Activated CD8-positive, alpha-beta T cell treated with anti-CD3 and anti-CD28 coated beads for 36 hours (primary cell): ENCODE measurements around the gene STAT5A. TPM values are rescaled to one million over a fixed set of nuclear protein-coding genes. Genes with fewer than 3 reads are reported as not detected.

ENCODE experiments used
- ATAC-seq: fragments of 200-7000 bp; cut with Tn5 transposase; one replicate; pipeline ENCODE4 v1.10.0; 2021; ENCODE audit warnings: mild to moderate bottlenecking, moderate library complexity
- CTCF ChIA-PET: fragments of 350-600 bp; sonication (Branson Sonifier 250); formaldehyde crosslinking; loops from one replicate; lab custom pipeline; 2021; ENCODE audit warnings: antibody characterized with exemption; lab: Charles Lee
- POLR2A ChIA-PET: fragments of 350-600 bp; sonication (Branson Sonifier 250); formaldehyde crosslinking; loops from one replicate; lab custom pipeline; 2021; ENCODE audit warnings: antibody characterized with exemption; lab: Charles Lee
- DNase-seq: peaks from one replicate; pipeline ENCODE4 v3.0.0-alpha.2; 2020
- H3K27ac Mint-ChIP-seq: one replicate; pipeline ENCODE4 v1.8.0; 2021; ENCODE audit warnings: mild to moderate bottlenecking, mixed read lengths
- H3K27me3 Mint-ChIP-seq: one replicate; pipeline ENCODE4 v1.8.0; 2021; ENCODE audit warnings: mixed read lengths
- H3K36me3 Mint-ChIP-seq: one replicate; pipeline ENCODE4 v1.8.0; 2021; ENCODE audit warnings: low read depth, mixed read lengths
- H3K4me1 Mint-ChIP-seq: one replicate; pipeline ENCODE4 v1.8.0; 2021; ENCODE audit warnings: low read depth, mixed read lengths
- H3K4me3 Mint-ChIP-seq: one replicate; pipeline ENCODE4 v1.8.0; 2021; ENCODE audit warnings: mild to moderate bottlenecking, moderate library complexity, mixed read lengths
- H3K9me3 Mint-ChIP-seq: one replicate; pipeline ENCODE4 v1.8.0; 2021; ENCODE audit warnings: mixed read lengths
- CTCF ChIP-seq: fragments of 200-600 bp; IDR thresholded peaks from one replicate; pipeline ENCODE4 v1.8.0; 2022; ENCODE audit warnings: antibody characterized with exemption, mild to moderate bottlenecking
- intact Hi-C: fragments of 100-400 bp; cut with micrococcal nuclease; formaldehyde crosslinking; loops from one replicate; pipeline ENCODE4 v1.10.0; 2022
- total RNA-seq, 2 experiments: library from RNA; stranded (reverse); gene quantifications; one replicate each; pipeline ENCODE4 v1.2.3, GENCODE V29; 2021

STAT5A gene
- total RNA-seq, 2 experiments from 2014 or later: 163 to 190 TPM

DNA sequence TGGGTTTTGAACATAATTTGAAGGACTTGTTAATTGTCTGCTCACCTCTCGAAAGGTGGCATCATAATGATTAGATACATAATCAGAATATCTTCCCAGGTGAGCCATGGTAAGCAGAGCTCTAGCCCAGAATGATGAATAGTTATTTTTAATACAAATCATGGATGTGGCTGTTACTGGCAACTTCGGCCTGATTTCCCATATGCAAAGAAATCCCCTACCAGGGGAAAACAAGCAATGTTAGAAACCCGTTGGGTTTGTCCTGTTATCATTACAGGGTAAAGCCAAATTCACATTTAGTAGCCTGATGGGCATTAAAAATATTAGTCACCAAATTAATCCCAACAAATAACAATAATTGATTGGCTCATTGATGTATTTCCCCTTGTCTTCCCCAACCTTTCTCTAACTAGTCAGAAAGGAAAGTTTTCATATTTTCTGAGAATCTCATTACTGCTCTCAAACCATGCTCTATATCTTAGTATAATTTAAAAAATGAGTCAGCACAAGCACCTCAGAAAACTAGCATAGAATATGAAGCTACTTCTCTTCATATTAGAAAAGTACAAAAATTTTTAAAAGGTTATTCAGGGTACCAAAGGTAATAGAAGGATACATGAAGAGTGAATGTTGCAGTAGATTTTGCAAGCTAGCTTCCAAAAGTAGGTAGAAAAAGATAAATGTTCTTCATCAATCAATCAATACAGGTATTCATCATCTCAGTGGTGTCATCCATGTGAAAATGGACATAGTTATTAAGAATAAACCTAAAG lies 17.1 kb upstream of the STAT5A start:
- no peaks in the 10 kb centered on the region for H3K27me3 Mint-ChIP-seq
- peak overlapping the region; percentile 96 for H3K27ac Mint-ChIP-seq
- peak overlapping the region; percentile 97 for H3K4me3 Mint-ChIP-seq
- peaks cover 67% of the 10 kb centered on the region for H3K4me1 Mint-ChIP-seq
- intact Hi-C loops: no loop called here
- no peaks in the 10 kb centered on the region for H3K9me3 Mint-ChIP-seq
- DNase-seq (no peak), ATAC-seq (peak; percentile 22)
- CTCF ChIA-PET: interaction anchor here (0.6 to 5.5 kb wide), 9 partner anchors 11 to 154 kb away, joined by 3 to 37 read pairs (median 5); no protein-coding TSS in a partner anchor
- H3K36me3 Mint-ChIP-seq: peaks cover 50% of the 10 kb centered on the region
- TF ChIP-seq CTCF: no peak
- POLR2A ChIA-PET: interaction anchor here (1.0 to 12.0 kb wide), 4 partner anchors 12 to 44 kb away, joined by 3 to 136 read pairs (median 14); no protein-coding TSS in a partner anchor

DNA sequence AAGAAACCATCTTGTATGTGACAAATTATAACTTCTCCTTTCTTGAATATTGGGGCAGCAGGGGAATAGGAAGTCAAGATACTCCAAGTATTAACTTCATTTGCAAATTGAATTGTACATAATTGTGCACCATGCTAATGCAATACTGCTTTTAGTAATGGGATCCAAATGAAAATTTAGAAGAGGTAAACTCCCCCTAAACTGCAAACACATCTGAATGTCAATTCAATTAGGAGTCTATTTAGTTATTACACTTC lies 16.6 kb upstream of the STAT5A start:
- DNase-seq (no peak), ATAC-seq (no peak)
- peaks cover 47% of the 10 kb centered on the region for H3K36me3 Mint-ChIP-seq
- ChIA-PET POLR2A (interaction anchor here (1.0 to 12.0 kb wide), 3 partner anchors 15 to 43 kb away, joined by 3 to 136 read pairs (median 4); no protein-coding TSS in a partner anchor), CTCF (interaction anchor here (0.6 to 5.5 kb wide), 5 partner anchors 23 to 154 kb away, joined by 3 to 37 read pairs (median 5); no protein-coding TSS in a partner anchor)
- TF ChIP-seq CTCF: no peak
- peak overlapping the region; percentile 97 for H3K4me3 Mint-ChIP-seq
- H3K27me3 Mint-ChIP-seq: no peaks in the 10 kb centered on the region
- intact Hi-C loops: no loop called here
- H3K27ac Mint-ChIP-seq: peak overlapping the region; percentile 96
- H3K9me3 Mint-ChIP-seq: no peaks in the 10 kb centered on the region
- peaks cover 62% of the 10 kb centered on the region for H3K4me1 Mint-ChIP-seq

DNA sequence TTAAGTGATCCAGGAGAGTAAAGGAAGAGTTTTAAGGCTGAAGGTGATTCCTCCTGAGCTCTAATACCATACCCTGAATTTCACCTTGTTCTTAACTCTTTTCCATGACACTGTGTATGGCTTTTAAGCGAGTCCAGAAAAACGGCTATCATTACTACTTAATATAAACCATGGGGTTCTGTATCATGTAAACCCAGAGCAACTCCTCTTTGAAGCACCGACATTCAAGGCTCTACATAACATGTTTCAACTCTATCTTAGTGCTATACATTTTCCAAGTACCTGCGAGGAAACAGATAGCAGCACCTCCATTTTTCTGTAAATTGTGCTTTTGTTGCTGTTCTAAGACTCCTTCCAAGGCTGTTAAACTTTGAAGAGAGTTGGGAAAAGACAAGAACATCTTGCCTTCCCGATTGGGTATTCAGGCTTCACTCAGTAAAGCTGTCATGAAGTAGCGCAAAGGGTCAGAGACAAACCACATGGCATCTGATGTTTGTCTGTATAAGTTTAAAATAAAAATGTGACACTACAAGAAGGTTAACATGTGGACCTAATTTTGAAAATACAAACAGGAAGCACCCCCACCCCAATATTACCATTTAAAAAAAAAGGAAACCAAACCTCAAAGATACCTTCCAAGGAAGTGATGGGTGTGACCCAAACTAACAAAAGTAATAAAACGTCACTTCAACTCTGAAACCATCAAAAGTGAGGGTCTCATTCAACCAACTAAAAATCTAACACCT lies 16.0 kb upstream of the STAT5A start:
- H3K9me3 Mint-ChIP-seq: no peaks in the 10 kb centered on the region
- H3K27ac Mint-ChIP-seq: peak overlapping the region; percentile 96
- POLR2A ChIA-PET: interaction anchor here (1.0 to 12.0 kb wide), 5 partner anchors 10 to 43 kb away, joined by 3 to 136 read pairs (median 4); no protein-coding TSS in a partner anchor
- intact Hi-C loops: no loop called here
- no peak for TF ChIP-seq CTCF
- H3K27me3 Mint-ChIP-seq: no peaks in the 10 kb centered on the region
- H3K36me3 Mint-ChIP-seq: peaks cover 43% of the 10 kb centered on the region
- no peak for DNase-seq
- ATAC-seq: no peak
- peaks cover 62% of the 10 kb centered on the region for H3K4me1 Mint-ChIP-seq
- peak overlapping the region; percentile 97 for H3K4me3 Mint-ChIP-seq
- CTCF ChIA-PET: interaction anchor here (1.0 to 4.3 kb wide), 4 partner anchors 22 to 50 kb away, joined by 4 to 32 read pairs (median 12); no protein-coding TSS in a partner anchor

- H3K27ac Mint-ChIP-seq: peak overlapping the region; percentile 96
- DNase-seq: no peak
- ChIA-PET POLR2A (interaction anchor here (0.6 to 12.0 kb wide), 8 partner anchors 7 to 44 kb away, joined by 4 to 136 read pairs (median 8); partner anchors contain the start of gene STAT5A), CTCF (interaction anchor here (1.0 to 4.3 kb wide), 6 partner anchors 23 to 51 kb away, joined by 4 to 32 read pairs (median 12); no protein-coding TSS in a partner anchor)
- H3K27me3 Mint-ChIP-seq: no peaks in the 10 kb centered on the region
- H3K9me3 Mint-ChIP-seq: no peaks in the 10 kb centered on the region
- H3K36me3 Mint-ChIP-seq: peaks cover 39% of the 10 kb centered on the region
- peaks cover 58% of the 10 kb centered on the region for H3K4me1 Mint-ChIP-seq
- intact Hi-C loops: no loop called here
- peak overlapping the region; percentile 97 for H3K4me3 Mint-ChIP-seq
- TF ChIP-seq CTCF: no peak
- ATAC-seq: no peak
Observed at GRCh38 chr17:42273474-42274252, 14.6 kb upstream of the STAT5A start.
